GM12873 (cell line): ENCODE measurements around the gene ADAMTSL1.

Source experiments
- CTCF ChIP-seq: IDR thresholded peaks from 2 replicates; pipeline ENCODE4 v1.5.1; 2012; ENCODE audit warnings: low read depth, mild to moderate bottlenecking, moderate library complexity, low read length, control low read depth; ENCODE audit not compliant: insufficient read depth; ENCODE audit errors: missing control alignments

ADAMTSL1 gene

GRCh38 chr9:18479405-18479804 is 5.5 kb downstream of the ADAMTSL1 start:
- no peak for TF ChIP-seq CTCF

GRCh38 chr9:18480662-18481093 is 6.7 kb downstream of the ADAMTSL1 start:
- no peak for TF ChIP-seq CTCF

GRCh38 chr9:18482371-18482770 is 8.4 kb downstream of the ADAMTSL1 start:
- no peak for TF ChIP-seq CTCF

GRCh38 chr9:18485714-18486113 is 11.8 kb downstream of the ADAMTSL1 start:
- no peak for TF ChIP-seq CTCF

GRCh38 chr9:18487611-18488010 is 13.7 kb downstream of the ADAMTSL1 start:
- TF ChIP-seq CTCF, result no peak

GRCh38 chr9:18488886-18489285 is 14.9 kb downstream of the ADAMTSL1 start:
- TF ChIP-seq CTCF, result no peak

GRCh38 chr9:18489861-18490260 is 15.9 kb downstream of the ADAMTSL1 start:
- no peak for TF ChIP-seq CTCF
